SK-N-SH (cell line): ENCODE results near the gene IQSEC1.

ENCODE experiments used
- FOXJ3 ChIP-seq: sonication (generic); formaldehyde crosslinking; IDR thresholded peaks from 2 replicates; pipeline ENCODE4 v1.5.1; 2020; ENCODE audit warnings: mild to moderate bottlenecking, missing genetic modification reagents
- FOXM1 ChIP-seq: IDR thresholded peaks from 2 replicates; pipeline ENCODE4 v1.4.0; 2012; ENCODE audit warnings: low read depth, mild to moderate bottlenecking
- TF ChIP-seq, protein P1 (sequence below): IDR thresholded peaks from 2 replicates; pipeline ENCODE4 v1.4.0; 2012; ENCODE audit warnings: low read depth
- TF ChIP-seq, protein P2 (sequence below): fragments of 200-600 bp; sonication (generic); IDR thresholded peaks from 2 replicates; pipeline ENCODE4 v1.6.1; 2017; ENCODE audit warnings: antibody characterized with exemption, mild to moderate bottlenecking, moderate library complexity

- TF ChIP-seq, protein P1, sequence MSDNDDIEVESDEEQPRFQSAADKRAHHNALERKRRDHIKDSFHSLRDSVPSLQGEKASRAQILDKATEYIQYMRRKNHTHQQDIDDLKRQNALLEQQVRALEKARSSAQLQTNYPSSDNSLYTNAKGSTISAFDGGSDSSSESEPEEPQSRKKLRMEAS = no peak
- TF ChIP-seq FOXJ3 (no peak), FOXM1 (no peak)
- TF ChIP-seq, protein P2, sequence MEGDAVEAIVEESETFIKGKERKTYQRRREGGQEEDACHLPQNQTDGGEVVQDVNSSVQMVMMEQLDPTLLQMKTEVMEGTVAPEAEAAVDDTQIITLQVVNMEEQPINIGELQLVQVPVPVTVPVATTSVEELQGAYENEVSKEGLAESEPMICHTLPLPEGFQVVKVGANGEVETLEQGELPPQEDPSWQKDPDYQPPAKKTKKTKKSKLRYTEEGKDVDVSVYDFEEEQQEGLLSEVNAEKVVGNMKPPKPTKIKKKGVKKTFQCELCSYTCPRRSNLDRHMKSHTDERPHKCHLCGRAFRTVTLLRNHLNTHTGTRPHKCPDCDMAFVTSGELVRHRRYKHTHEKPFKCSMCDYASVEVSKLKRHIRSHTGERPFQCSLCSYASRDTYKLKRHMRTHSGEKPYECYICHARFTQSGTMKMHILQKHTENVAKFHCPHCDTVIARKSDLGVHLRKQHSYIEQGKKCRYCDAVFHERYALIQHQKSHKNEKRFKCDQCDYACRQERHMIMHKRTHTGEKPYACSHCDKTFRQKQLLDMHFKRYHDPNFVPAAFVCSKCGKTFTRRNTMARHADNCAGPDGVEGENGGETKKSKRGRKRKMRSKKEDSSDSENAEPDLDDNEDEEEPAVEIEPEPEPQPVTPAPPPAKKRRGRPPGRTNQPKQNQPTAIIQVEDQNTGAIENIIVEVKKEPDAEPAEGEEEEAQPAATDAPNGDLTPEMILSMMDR = no peak
These were observed 112.1 kb downstream of the IQSEC1 start for GRCh38 chr3:12961007-12961696.
